ENCODE results near the gene CRB1. TPM values are rescaled to one million over a fixed set of nuclear protein-coding genes. Genes with fewer than 3 reads are reported as not detected.

The CRB1 gene
- total and polyA plus RNA-seq, 2 of the 8 experiments (the other 6 are each of a cell fraction or from before 2014, with no cell fraction given): 0.03 TPM; not detected in 1

DNA sequence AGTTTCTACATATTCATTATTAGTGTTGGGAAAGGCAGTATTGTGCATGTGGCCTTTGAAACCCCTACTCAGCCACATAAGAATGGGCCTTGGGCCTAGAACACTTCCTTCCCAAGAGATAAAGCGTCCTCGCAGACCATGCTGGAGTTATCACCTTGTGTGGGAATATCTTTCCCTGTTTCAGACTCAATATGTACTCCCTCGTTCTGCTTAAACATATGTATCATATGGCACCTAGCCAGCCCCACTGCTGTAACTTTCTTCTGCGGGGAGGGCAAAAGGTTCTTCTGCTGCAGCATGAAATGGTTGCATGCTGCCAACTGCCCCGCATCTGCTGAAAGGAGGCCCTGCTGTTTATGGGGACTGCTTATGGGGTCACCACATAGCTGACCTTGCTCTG, 92.0 kb downstream of the CRB1 start:
- Histone ChIP-seq H3K23ac (ENCODE audit: insufficient read length) (no peak overlapping the region), H3K9me3 (ENCODE audit: insufficient read depth in 2 of 2, low read depth in 1 of 2, low read length in 1 of 2) (no peaks in the 10 kb centered on the region), H3K27me3 (replicated peaks in 1 of 4; ENCODE audit: control insufficient read depth in 3 of 4, extremely low read depth in 1 of 4, insufficient read depth in 3 of 4, low read length in 3 of 4) (no peaks in the 10 kb centered on the region), H4K5ac (ENCODE audit: insufficient read length, low read depth, low read length) (no peak overlapping the region), H3K4me1 (replicated peaks in 1 of 4; ENCODE audit: control insufficient read depth in 3 of 4, insufficient read depth in 4 of 4, low read length in 3 of 4) (no peaks in the 10 kb centered on the region; a peak in 1 of 7 replicates), H2BK120ac (replicated peaks; ENCODE audit: low read depth, low read length) (no peak overlapping the region), H2BK15ac (ENCODE audit: low read length) (no peak overlapping the region), H2BK20ac (ENCODE audit: low read length) (no peak overlapping the region), H2BK12ac (ENCODE audit: low read depth, low read length) (no peak overlapping the region), H3K79me1 (ENCODE audit: low read depth, low read length) (no peaks in the 10 kb centered on the region), H2AFZ (ENCODE audit: low read length) (0 out of 2 replicates have a peak overlapping the region, but pooled peaks have one; percentile 41), H3K4ac (replicated peaks; ENCODE audit: insufficient read length, low read depth, low read length) (no peak overlapping the region), H3K4me2 (ENCODE audit: insufficient read depth in 1 of 2, low read depth in 2 of 2, low read length in 2 of 2) (no peak overlapping the region), H4K91ac (replicated peaks; ENCODE audit: insufficient read length, low read length) (no peak overlapping the region), H3K23me2 (ENCODE audit: low read depth, low read length) (no peaks in the 10 kb centered on the region), H3K36me3 (ENCODE audit: control insufficient read depth in 2 of 4, insufficient read depth in 4 of 4, low read length in 3 of 4) (no peaks in the 10 kb centered on the region), H3K9ac (replicated peaks in 1 of 4; ENCODE audit: extremely low read depth in 1 of 4, low read depth in 3 of 4, low read length in 3 of 4) (no peak overlapping the region), H3K27ac (ENCODE audit: low read depth, low read length) (no peak overlapping the region), H2AK5ac (ENCODE audit: low read depth, low read length) (no peak overlapping the region), H3K14ac (ENCODE audit: insufficient read length) (no peak overlapping the region), H2BK5ac (ENCODE audit: low read depth, low read length) (no peak overlapping the region), H4K20me1 (replicated peaks in 1 of 2; ENCODE audit: control insufficient read depth in 1 of 2, insufficient read depth in 2 of 2, low read length in 2 of 2) (no peaks in the 10 kb centered on the region), H3K4me3 (ENCODE audit: extremely low read depth in 1 of 4, insufficient read depth in 2 of 4, low read depth in 3 of 4, low read length in 4 of 4) (no peak overlapping the region), H3K18ac (ENCODE audit: extremely low read depth, low read length) (no peak overlapping the region), H3K79me2 (ENCODE audit: control insufficient read depth in 1 of 2, insufficient read depth in 2 of 2, low read length in 2 of 2) (no peaks in the 10 kb centered on the region), H4K8ac (ENCODE audit: extremely low read depth, insufficient read depth, low read length) (no peak overlapping the region), H3K56ac (replicated peaks; ENCODE audit: insufficient read length, low read depth, low read length) (no peak overlapping the region)
- ChIA-PET POLR2A (ENCODE audit: partially characterized antibody) (no interaction called here), CTCF (ENCODE audit: partially characterized antibody) (interaction anchor here (1.0 to 1.1 kb wide), 2 partner anchors 28 to 180 kb away, joined by 3 to 4 read pairs; no protein-coding TSS in a partner anchor)
- WGBS, 2 experiments (ENCODE audit: extremely low coverage in 1 of 2, insufficient coverage in 1 of 2, insufficient read length in 1 of 2, insufficient replicate concordance in 2 of 2, low coverage in 1 of 2, low lambda C conversion rate in 2 of 2, missing lambda C conversion rate in 1 of 2): 87% methylated on average over 5 of the region's 5 CpGs; no CpG with 5 or more reads in 1 of the 2 experiments
- DNase-seq (ENCODE audit: low read depth in 1 of 2, low spot score in 2 of 2): no peak
- FAIRE-seq: no peak
- TF ChIP-seq CHD2 (IDR thresholded peaks at IDR 0.05; ENCODE audit: low read length) (no peak), TAF7 (optimal IDR thresholded peaks at IDR 0.05; ENCODE audit: borderline replicate concordance, low read depth, low read length) (no peak), CEBPB (IDR thresholded peaks at IDR 0.05; ENCODE audit: low read depth, low read length) (no peak), SIX5 (IDR thresholded peaks at IDR 0.05; ENCODE audit: low read depth, low read length) (no peak)
